Measurements from ENCODE around the gene FLRT2. TPM values are rescaled to one million over a fixed set of nuclear protein-coding genes. Genes with fewer than 3 reads are reported as not detected.

Gene FLRT2
- total RNA-seq, 1 experiment from 2014 or later = 4.5 TPM

DNA sequence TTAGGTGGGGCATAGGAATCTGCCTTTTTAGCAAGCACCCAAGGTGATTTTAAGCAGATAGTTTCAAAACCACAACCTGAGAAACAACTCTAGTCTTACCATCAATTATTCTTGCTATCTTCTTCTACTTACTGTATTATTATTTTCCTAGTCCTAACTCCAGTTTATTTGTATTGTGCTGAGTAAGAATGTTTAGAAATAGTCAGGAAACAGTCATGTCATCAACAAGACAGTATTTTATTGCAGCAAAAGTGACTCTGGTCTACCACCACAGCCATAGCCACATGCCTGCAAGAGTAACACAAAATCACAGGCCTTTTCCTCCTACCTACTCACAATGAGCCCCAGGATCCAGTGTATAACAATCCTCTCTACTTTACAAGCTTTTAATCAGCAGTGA is 46.3 kb upstream of the FLRT2 start:
- Histone ChIP-seq H3K4me3 (ENCODE audit: low read depth in 2 of 2, low read length in 2 of 2) (no peak overlapping the region), H3K27ac (ENCODE audit: low read length) (no peak overlapping the region), H3K36me3 (ENCODE audit: control insufficient read depth, insufficient read depth, low read length) (no peaks in the 10 kb centered on the region), H3K9me3 (ENCODE audit: control insufficient read depth, insufficient read depth, low read depth, low read length) (no peaks in the 10 kb centered on the region), H3K4me1 (ENCODE audit: control insufficient read depth, insufficient read depth, low read length) (no peaks in the 10 kb centered on the region), H3K27me3 (ENCODE audit: control insufficient read depth, insufficient read depth, low read length) (no peaks in the 10 kb centered on the region)
- intact Hi-C loops (cut with micrococcal nuclease; ENCODE audit: unreplicated experiment) = no loop called here
- TF ChIP-seq, protein P1, sequence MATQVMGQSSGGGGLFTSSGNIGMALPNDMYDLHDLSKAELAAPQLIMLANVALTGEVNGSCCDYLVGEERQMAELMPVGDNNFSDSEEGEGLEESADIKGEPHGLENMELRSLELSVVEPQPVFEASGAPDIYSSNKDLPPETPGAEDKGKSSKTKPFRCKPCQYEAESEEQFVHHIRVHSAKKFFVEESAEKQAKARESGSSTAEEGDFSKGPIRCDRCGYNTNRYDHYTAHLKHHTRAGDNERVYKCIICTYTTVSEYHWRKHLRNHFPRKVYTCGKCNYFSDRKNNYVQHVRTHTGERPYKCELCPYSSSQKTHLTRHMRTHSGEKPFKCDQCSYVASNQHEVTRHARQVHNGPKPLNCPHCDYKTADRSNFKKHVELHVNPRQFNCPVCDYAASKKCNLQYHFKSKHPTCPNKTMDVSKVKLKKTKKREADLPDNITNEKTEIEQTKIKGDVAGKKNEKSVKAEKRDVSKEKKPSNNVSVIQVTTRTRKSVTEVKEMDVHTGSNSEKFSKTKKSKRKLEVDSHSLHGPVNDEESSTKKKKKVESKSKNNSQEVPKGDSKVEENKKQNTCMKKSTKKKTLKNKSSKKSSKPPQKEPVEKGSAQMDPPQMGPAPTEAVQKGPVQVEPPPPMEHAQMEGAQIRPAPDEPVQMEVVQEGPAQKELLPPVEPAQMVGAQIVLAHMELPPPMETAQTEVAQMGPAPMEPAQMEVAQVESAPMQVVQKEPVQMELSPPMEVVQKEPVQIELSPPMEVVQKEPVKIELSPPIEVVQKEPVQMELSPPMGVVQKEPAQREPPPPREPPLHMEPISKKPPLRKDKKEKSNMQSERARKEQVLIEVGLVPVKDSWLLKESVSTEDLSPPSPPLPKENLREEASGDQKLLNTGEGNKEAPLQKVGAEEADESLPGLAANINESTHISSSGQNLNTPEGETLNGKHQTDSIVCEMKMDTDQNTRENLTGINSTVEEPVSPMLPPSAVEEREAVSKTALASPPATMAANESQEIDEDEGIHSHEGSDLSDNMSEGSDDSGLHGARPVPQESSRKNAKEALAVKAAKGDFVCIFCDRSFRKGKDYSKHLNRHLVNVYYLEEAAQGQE (IDR thresholded peaks at IDR 0.05; ENCODE audit: insufficient read depth in 1 of 2, low read depth in 2 of 2, low read length in 1 of 2) = no peak
- no peak for TF ChIP-seq SIN3A (IDR thresholded peaks at IDR 0.05; ENCODE audit: borderline replicate concordance, insufficient read depth, low read depth, low read length)
- TF ChIP-seq, protein P2, sequence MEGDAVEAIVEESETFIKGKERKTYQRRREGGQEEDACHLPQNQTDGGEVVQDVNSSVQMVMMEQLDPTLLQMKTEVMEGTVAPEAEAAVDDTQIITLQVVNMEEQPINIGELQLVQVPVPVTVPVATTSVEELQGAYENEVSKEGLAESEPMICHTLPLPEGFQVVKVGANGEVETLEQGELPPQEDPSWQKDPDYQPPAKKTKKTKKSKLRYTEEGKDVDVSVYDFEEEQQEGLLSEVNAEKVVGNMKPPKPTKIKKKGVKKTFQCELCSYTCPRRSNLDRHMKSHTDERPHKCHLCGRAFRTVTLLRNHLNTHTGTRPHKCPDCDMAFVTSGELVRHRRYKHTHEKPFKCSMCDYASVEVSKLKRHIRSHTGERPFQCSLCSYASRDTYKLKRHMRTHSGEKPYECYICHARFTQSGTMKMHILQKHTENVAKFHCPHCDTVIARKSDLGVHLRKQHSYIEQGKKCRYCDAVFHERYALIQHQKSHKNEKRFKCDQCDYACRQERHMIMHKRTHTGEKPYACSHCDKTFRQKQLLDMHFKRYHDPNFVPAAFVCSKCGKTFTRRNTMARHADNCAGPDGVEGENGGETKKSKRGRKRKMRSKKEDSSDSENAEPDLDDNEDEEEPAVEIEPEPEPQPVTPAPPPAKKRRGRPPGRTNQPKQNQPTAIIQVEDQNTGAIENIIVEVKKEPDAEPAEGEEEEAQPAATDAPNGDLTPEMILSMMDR (IDR thresholded peaks at IDR 0.05) = no peak
- TF ChIP-seq POLR2AphosphoS5 (IDR thresholded peaks at IDR 0.05; ENCODE audit: low read depth, low read length) = no peak
- TF ChIP-seq TCF7L2 (IDR thresholded peaks at IDR 0.05; ENCODE audit: low read depth, low read length) = no peak
- no TSS peak for BruUV-seq (replicated peaks)
- ATAC-seq (no peak), DNase-seq (ENCODE audit: low read depth, low spot score) (no peak)
- POLR2A ChIA-PET = no interaction called here
- CTCF ChIA-PET = no interaction called here
- in situ Hi-C loops (cut with HindIII; ENCODE audit: low pct_unique_long_range_greater_than_20kb, low sequenced_read_pairs) = no loop called here

- ChIA-PET CTCF (no interaction called here), POLR2A (no interaction called here)
- ATAC-seq (no peak), DNase-seq (ENCODE audit: low read depth, low spot score) (no peak)
- BruUV-seq (replicated peaks) = no TSS peak
- TF ChIP-seq, protein P1 (IDR thresholded peaks at IDR 0.05; ENCODE audit: insufficient read depth in 1 of 2, low read depth in 2 of 2, low read length in 1 of 2) = no peak
- TF ChIP-seq POLR2AphosphoS5 (IDR thresholded peaks at IDR 0.05; ENCODE audit: low read depth, low read length) (no peak), TCF7L2 (IDR thresholded peaks at IDR 0.05; ENCODE audit: low read depth, low read length) (no peak), SIN3A (IDR thresholded peaks at IDR 0.05; ENCODE audit: borderline replicate concordance, insufficient read depth, low read depth, low read length) (no peak)
- TF ChIP-seq, protein P2 (IDR thresholded peaks at IDR 0.05) = no peak
- Histone ChIP-seq H3K4me1 (ENCODE audit: control insufficient read depth, insufficient read depth, low read length) (no peaks in the 10 kb centered on the region), H3K27me3 (ENCODE audit: control insufficient read depth, insufficient read depth, low read length) (no peaks in the 10 kb centered on the region), H3K9me3 (ENCODE audit: control insufficient read depth, insufficient read depth, low read depth, low read length) (no peaks in the 10 kb centered on the region), H3K27ac (ENCODE audit: low read length) (no peak overlapping the region), H3K4me3 (ENCODE audit: low read depth in 2 of 2, low read length in 2 of 2) (no peak overlapping the region), H3K36me3 (ENCODE audit: control insufficient read depth, insufficient read depth, low read length) (no peaks in the 10 kb centered on the region)
- in situ Hi-C loops (cut with HindIII; ENCODE audit: low pct_unique_long_range_greater_than_20kb, low sequenced_read_pairs) (no loop called here), intact Hi-C loops (cut with micrococcal nuclease; ENCODE audit: unreplicated experiment) (no loop called here)
Measured at GRCh38 chr14:85487215-85487614, 42.7 kb upstream of the FLRT2 start.
